GM18858 (cell line): ENCODE data around the gene ECD.

Experiments
- ATAC-seq: cut with Tn5 transposase; IDR thresholded peaks from one replicate; pipeline ENCODE4 v1.9.1; 2021; ENCODE audit not compliant: unreplicated experiment

ECD gene

GRCh38 chr10:73099141-73099540 lies 68.7 kb downstream of the ECD start:
- ATAC-seq: no peak

GRCh38 chr10:73097305-73097670 lies 70.5 kb downstream of the ECD start:
- peak; percentile 3 for ATAC-seq

GRCh38 chr10:73096449-73097304 lies 71.1 kb downstream of the ECD start, which contains the start of gene P4HA1:
Gene P4HA1, minus strand, starts transcription at chr10:73096866. Its CDS starts 21,983 bp downstream, at chr10:73074883.
- ATAC-seq: peak; percentile 74

GRCh38 chr10:73096041-73096448 lies 71.8 kb downstream of the ECD start:
- ATAC-seq: no peak

GRCh38 chr10:73095481-73096021 lies 72.3 kb downstream of the ECD start:
- no peak for ATAC-seq

- ATAC-seq: no peak
Observed at GRCh38 chr10:73094986-73095480, 72.8 kb downstream of the ECD start.

GRCh38 chr10:73093922-73094850 lies 73.6 kb downstream of the ECD start:
- ATAC-seq: no peak

GRCh38 chr10:73092830-73093229 lies 75.0 kb downstream of the ECD start:
- no peak for ATAC-seq

GRCh38 chr10:73088304-73088703 lies 79.5 kb downstream of the ECD start:
- no peak for ATAC-seq

- no peak for ATAC-seq
Observed at GRCh38 chr10:73086816-73087215, 81.0 kb downstream of the ECD start.

- ATAC-seq: no peak
Observed at GRCh38 chr10:73084209-73084608, 83.6 kb downstream of the ECD start.
